ENCODE data around the gene COL20A1.

- TF ChIP-seq, protein P1, sequence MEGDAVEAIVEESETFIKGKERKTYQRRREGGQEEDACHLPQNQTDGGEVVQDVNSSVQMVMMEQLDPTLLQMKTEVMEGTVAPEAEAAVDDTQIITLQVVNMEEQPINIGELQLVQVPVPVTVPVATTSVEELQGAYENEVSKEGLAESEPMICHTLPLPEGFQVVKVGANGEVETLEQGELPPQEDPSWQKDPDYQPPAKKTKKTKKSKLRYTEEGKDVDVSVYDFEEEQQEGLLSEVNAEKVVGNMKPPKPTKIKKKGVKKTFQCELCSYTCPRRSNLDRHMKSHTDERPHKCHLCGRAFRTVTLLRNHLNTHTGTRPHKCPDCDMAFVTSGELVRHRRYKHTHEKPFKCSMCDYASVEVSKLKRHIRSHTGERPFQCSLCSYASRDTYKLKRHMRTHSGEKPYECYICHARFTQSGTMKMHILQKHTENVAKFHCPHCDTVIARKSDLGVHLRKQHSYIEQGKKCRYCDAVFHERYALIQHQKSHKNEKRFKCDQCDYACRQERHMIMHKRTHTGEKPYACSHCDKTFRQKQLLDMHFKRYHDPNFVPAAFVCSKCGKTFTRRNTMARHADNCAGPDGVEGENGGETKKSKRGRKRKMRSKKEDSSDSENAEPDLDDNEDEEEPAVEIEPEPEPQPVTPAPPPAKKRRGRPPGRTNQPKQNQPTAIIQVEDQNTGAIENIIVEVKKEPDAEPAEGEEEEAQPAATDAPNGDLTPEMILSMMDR (IDR thresholded peaks at IDR 0.05) = no peak
- TF ChIP-seq EZH2 (IDR thresholded peaks at IDR 0.05; ENCODE audit: borderline replicate concordance, insufficient read depth, low read depth, low read length, poor library complexity, severe bottlenecking) = no peak
These were observed 16.0 kb upstream of the COL20A1 start for GRCh38 chr20:63276956-63277355.

Data from B cell (primary cell).